Measurements from ENCODE around the gene PRSS57. TPM values are rescaled to one million over a fixed set of nuclear protein-coding genes. Genes with fewer than 3 reads are reported as not detected.

PRSS57 gene
- total and polyA plus RNA-seq, 2 of the 4 experiments (the other 2 are of a cell fraction): not detected

- POLR2A ChIA-PET (ENCODE audit: unreplicated experiment): no interaction called here
- Histone ChIP-seq H4K8ac (ENCODE audit: low read depth in 2 of 2, low read length in 2 of 2) (no peak overlapping the region), H3K9me1 (ENCODE audit: insufficient read depth, low read length) (no peaks in the 10 kb centered on the region), H3K4ac (ENCODE audit: low read depth, low read length) (no peak overlapping the region), H2BK5ac (ENCODE audit: low read depth, low read length, poor library complexity, severe bottlenecking) (no peak overlapping the region), H3K56ac (ENCODE audit: extremely low read depth, insufficient read depth, low read length) (no peak overlapping the region), H2AFZ (replicated peaks; ENCODE audit: low read length, poor library complexity) (no peak overlapping the region), H3K9me3 (ENCODE audit: control insufficient read depth, insufficient read depth, low read length) (no peaks in the 10 kb centered on the region), H2BK20ac (ENCODE audit: low read depth, low read length) (no peak overlapping the region), H3K27me3 (ENCODE audit: control insufficient read depth, insufficient read depth, low read length) (no peaks in the 10 kb centered on the region), H2BK15ac (ENCODE audit: low read depth, low read length) (no peak overlapping the region), H3K4me3 (ENCODE audit: insufficient read depth, low read depth, low read length) (no peak overlapping the region), H3K9ac (ENCODE audit: low read depth, low read length) (no peak overlapping the region), H3K23ac (ENCODE audit: low read depth, low read length) (no peak overlapping the region), H3K4me2 (ENCODE audit: low read depth, low read length) (no peak overlapping the region), H3K4me1 (ENCODE audit: control insufficient read depth, insufficient read depth, low read length) (peaks cover 9% of the 10 kb centered on the region), H2AK5ac (ENCODE audit: low read depth, low read length) (no peak overlapping the region), H3K36me3 (ENCODE audit: control insufficient read depth, insufficient read depth, low read length) (peaks cover 16% of the 10 kb centered on the region), H4K20me1 (ENCODE audit: insufficient read depth, low read length) (peaks cover 89% of the 10 kb centered on the region), H3K27ac (ENCODE audit: insufficient read depth, low read length) (no peak overlapping the region), H4K5ac (ENCODE audit: low read depth, low read length) (no peak overlapping the region), H3K18ac (ENCODE audit: low read depth, low read length) (no peak overlapping the region), H2AK9ac (replicated peaks; ENCODE audit: low read depth, low read length, poor library complexity) (no peak overlapping the region), H2BK120ac (ENCODE audit: low read depth, low read length) (no peak overlapping the region), H4K91ac (ENCODE audit: insufficient read depth, low read depth, low read length) (no peak overlapping the region), H3K14ac (replicated peaks; ENCODE audit: low read depth, low read length) (no peak overlapping the region), H3K79me1 (ENCODE audit: low read depth in 1 of 2, low read length in 2 of 2) (peaks cover 0 to 56% of the 10 kb centered on the region in 2 experiments; a peak in 2 of 4 replicates)
- intact Hi-C loops (cut with micrococcal nuclease) (no loop called here), in situ Hi-C loops (cut with MboI; ENCODE audit: low sequenced_read_pairs) (no loop called here), dilution Hi-C loops (cut with HindIII; ENCODE audit: low sequenced_read_pairs, unreplicated experiment) (no loop called here)
- no peak for ATAC-seq (ENCODE audit: low read depth)
- BruUV-seq (replicated peaks): no TSS peak
- DNase-seq: no peak
- CTCF ChIA-PET: no interaction called here
- WGBS, 2 experiments (ENCODE audit: extremely low coverage in 2 of 2, insufficient read length in 1 of 2): 83% methylated on average over 11 of the region's 33 CpGs; no CpG with 5 or more reads in 1 of the 2 experiments
- TF ChIP-seq MAZ (IDR thresholded peaks at IDR 0.05; ENCODE audit: borderline replicate concordance, low read depth, low read length) (no peak), USF2 (IDR thresholded peaks at IDR 0.05; ENCODE audit: low read depth, low read length) (no peak), RFX5 (IDR thresholded peaks at IDR 0.05; ENCODE audit: low read depth, low read length) (no peak), RAD21 (IDR thresholded peaks at IDR 0.05; ENCODE audit: low read length) (no peak), MAFK (IDR thresholded peaks at IDR 0.05; ENCODE audit: low read depth, low read length) (no peak), POLR2A (IDR thresholded peaks at IDR 0.05; ENCODE audit: low read depth, low read length) (no peak), RCOR1 (IDR thresholded peaks at IDR 0.05; ENCODE audit: insufficient replicate concordance, low read length) (no peak), SMC3 (IDR thresholded peaks at IDR 0.05; ENCODE audit: low read depth, low read length) (no peak), CTCF (conservative IDR thresholded peaks at IDR 0.05; ENCODE audit: low read depth, low read length) (no peak), CHD1 (IDR thresholded peaks at IDR 0.05; ENCODE audit: low read depth, low read length) (no peak), MXI1 (IDR thresholded peaks at IDR 0.05; ENCODE audit: borderline replicate concordance, low read depth, low read length) (no peak), ELK1 (IDR thresholded peaks at IDR 0.05; ENCODE audit: borderline replicate concordance, low read depth, low read length) (no peak), NFE2L2 (IDR thresholded peaks at IDR 0.05; ENCODE audit: low read depth, low read length) (no peak), FOS (IDR thresholded peaks at IDR 0.05; ENCODE audit: low read depth, low read length) (no peak), CEBPB (IDR thresholded peaks at IDR 0.05; ENCODE audit: low read depth, low read length) (no peak)
Measured at GRCh38 chr19:658059-658839, 37.0 kb downstream of the PRSS57 start.

Measured in IMR-90 (cell line).